Osteoblast (primary cell): ENCODE results near the gene RALBP1. TPM values are rescaled to one million over a fixed set of nuclear protein-coding genes. Genes with fewer than 3 reads are reported as not detected.
"Not testable (repeated sequence)": the region's sequence is repeated elsewhere in the genome, so short reads cannot be mapped to it uniquely, and the experiment has no call there.

ENCODE experiments used
- DNase-seq: peaks from one replicate; pipeline ENCODE4 v3.0.0; 2011; ENCODE audit warnings: low spot score, mixed read lengths; ENCODE audit not compliant: insufficient read length; ENCODE audit errors: missing footprints
- H2AFZ ChIP-seq: 2 replicates; pipeline ENCODE4 v1.6.0; 2011; ENCODE audit warnings: mild to moderate bottlenecking, low read length
- H3K27ac ChIP-seq: 2 replicates; pipeline ENCODE4 v1.5.1; 2011; ENCODE audit warnings: mild to moderate bottlenecking, low read depth, low read length, moderate library complexity
- H3K27me3 ChIP-seq: 2 replicates; pipeline ENCODE4 v1.6.0; 2012; ENCODE audit warnings: mild to moderate bottlenecking, control low read depth, inconsistent platforms, low read length, moderate library complexity; ENCODE audit not compliant: insufficient read depth
- H3K36me3 ChIP-seq: 2 replicates; pipeline ENCODE4 v1.5.1; 2011; ENCODE audit warnings: mild to moderate bottlenecking, low read length, control low read depth, moderate library complexity; ENCODE audit not compliant: insufficient read depth
- H3K4me1 ChIP-seq: 2 replicates; pipeline ENCODE4 v1.5.1; 2011; ENCODE audit warnings: mild to moderate bottlenecking, low read length, control low read depth, moderate library complexity; ENCODE audit not compliant: insufficient read depth
- H3K4me2 ChIP-seq: 2 replicates; pipeline ENCODE4 v1.6.0; 2011; ENCODE audit warnings: mild to moderate bottlenecking, low read length; ENCODE audit not compliant: insufficient read depth
- H3K4me3 ChIP-seq: fragments of 200-600 bp; sonication (generic); 3 replicates; pipeline ENCODE4 v1.5.1; 2012; ENCODE audit warnings: mild to moderate bottlenecking, low read length, inconsistent platforms; ENCODE audit not compliant: insufficient read depth
- H3K79me2 ChIP-seq: 2 replicates; pipeline ENCODE4 v1.6.0; 2012; ENCODE audit warnings: mild to moderate bottlenecking, low read length, control low read depth, inconsistent platforms; ENCODE audit not compliant: insufficient read depth
- H3K9me3 ChIP-seq: 2 replicates; pipeline ENCODE4 v1.5.1; 2011; ENCODE audit warnings: low read depth, low read length, control low read depth
- H4K20me1 ChIP-seq: 2 replicates; pipeline ENCODE4 v1.6.0; 2012; ENCODE audit warnings: mild to moderate bottlenecking, low read length, control low read depth; ENCODE audit not compliant: insufficient read depth
- CTCF ChIP-seq: IDR thresholded peaks from 2 replicates; pipeline ENCODE4 v1.5.1; 2011; ENCODE audit warnings: mild to moderate bottlenecking, low read depth, low read length, moderate library complexity; ENCODE audit errors: extremely low read depth
- total RNA-seq: library from RNA; depleted of rRNA; stranded (reverse); fragments of >200 nt; gene quantifications from 2 replicates; pipeline ENCODE4 v1.2.3, GENCODE V29; 2012

Gene RALBP1
- total RNA-seq, 1 donor = 90.8 TPM

- TF ChIP-seq CTCF = no peak
- Histone ChIP-seq H3K36me3 (no peaks in the 10 kb centered on the region), H3K4me2 (no peak overlapping the region), H3K27ac (no peak overlapping the region), H3K27me3 (peaks cover 5% of the 10 kb centered on the region), H3K79me2 (no peaks in the 10 kb centered on the region), H3K4me1 (no peaks in the 10 kb centered on the region), H3K4me3 (no peak overlapping the region), H2AFZ (no peak overlapping the region), H4K20me1 (no peaks in the 10 kb centered on the region), H3K9me3 (peaks cover 8% of the 10 kb centered on the region)
- DNase-seq = no peak
Measured at GRCh38 chr18:9447334-9447733, 28.0 kb upstream of the RALBP1 start.

GRCh38 chr18:9449600-9450414, 25.5 kb upstream of the RALBP1 start:
- no peaks in the 10 kb centered on the region for H4K20me1 ChIP-seq
- H3K4me2 ChIP-seq = no peak overlapping the region
- TF ChIP-seq CTCF = no peak
- H3K27me3 ChIP-seq = peaks cover 5% of the 10 kb centered on the region
- no peaks in the 10 kb centered on the region for H3K4me1 ChIP-seq
- H3K79me2 ChIP-seq = no peaks in the 10 kb centered on the region
- H2AFZ ChIP-seq = peak overlapping the region; percentile 40
- no peaks in the 10 kb centered on the region for H3K36me3 ChIP-seq
- no peak for DNase-seq
- no peak overlapping the region for H3K27ac ChIP-seq
- no peak overlapping the region for H3K4me3 ChIP-seq
- H3K9me3 ChIP-seq = peaks cover 8% of the 10 kb centered on the region

- not testable (repeated sequence) for H2AFZ ChIP-seq, H3K4me2 ChIP-seq, H3K36me3 ChIP-seq, H3K4me1 ChIP-seq, H4K20me1 ChIP-seq, H3K27ac ChIP-seq, H3K79me2 ChIP-seq, H3K4me3 ChIP-seq, DNase-seq, H3K27me3 ChIP-seq
- H3K9me3 ChIP-seq = peaks cover 12% of the 10 kb centered on the region
Measured at GRCh38 chr18:9450920-9451319, 24.4 kb upstream of the RALBP1 start.

- peaks cover 5% of the 10 kb centered on the region for H3K9me3 ChIP-seq
- DNase-seq = no peak
- no peak for TF ChIP-seq CTCF
- no peak overlapping the region for H3K27ac ChIP-seq
- no peak overlapping the region for H3K4me3 ChIP-seq
- peaks cover 5% of the 10 kb centered on the region for H3K27me3 ChIP-seq
- no peaks in the 10 kb centered on the region for H3K4me1 ChIP-seq
- H2AFZ ChIP-seq = no peak overlapping the region
- H4K20me1 ChIP-seq = no peaks in the 10 kb centered on the region
- no peak overlapping the region for H3K4me2 ChIP-seq
- no peaks in the 10 kb centered on the region for H3K36me3 ChIP-seq
- H3K79me2 ChIP-seq = no peaks in the 10 kb centered on the region
Measured at GRCh38 chr18:9453283-9453682, 22.0 kb upstream of the RALBP1 start.
